ENCODE measurements around the gene UBE2R2.
A peak's percentile ranks its signal among the peaks of the same experiment; 100 is the strongest.

- 0 out of 2 replicates have a peak, but pooled peaks have one; percentile 11 for TF ChIP-seq POLR2A (IDR thresholded peaks at IDR 0.05; ENCODE audit: low read depth, low read length)
- TF ChIP-seq TAF1 (IDR thresholded peaks at IDR 0.05; ENCODE audit: borderline replicate concordance, low read depth, low read length), result 0 out of 2 replicates have a peak, but pooled peaks have one; percentile 20
- TF ChIP-seq POLR2AphosphoS5 (IDR thresholded peaks at IDR 0.05; ENCODE audit: low read depth, low read length), result no peak
Observed at GRCh38 chr9:33818167-33818846, 1.3 kb downstream of the UBE2R2 start.
